ENCODE measurements around the gene SYT2. TPM values are rescaled to one million over a fixed set of nuclear protein-coding genes. Genes with fewer than 3 reads are reported as not detected.

SYT2 gene
- total RNA-seq, 1 donor from 2014 or later = 0.26 TPM

DNA sequence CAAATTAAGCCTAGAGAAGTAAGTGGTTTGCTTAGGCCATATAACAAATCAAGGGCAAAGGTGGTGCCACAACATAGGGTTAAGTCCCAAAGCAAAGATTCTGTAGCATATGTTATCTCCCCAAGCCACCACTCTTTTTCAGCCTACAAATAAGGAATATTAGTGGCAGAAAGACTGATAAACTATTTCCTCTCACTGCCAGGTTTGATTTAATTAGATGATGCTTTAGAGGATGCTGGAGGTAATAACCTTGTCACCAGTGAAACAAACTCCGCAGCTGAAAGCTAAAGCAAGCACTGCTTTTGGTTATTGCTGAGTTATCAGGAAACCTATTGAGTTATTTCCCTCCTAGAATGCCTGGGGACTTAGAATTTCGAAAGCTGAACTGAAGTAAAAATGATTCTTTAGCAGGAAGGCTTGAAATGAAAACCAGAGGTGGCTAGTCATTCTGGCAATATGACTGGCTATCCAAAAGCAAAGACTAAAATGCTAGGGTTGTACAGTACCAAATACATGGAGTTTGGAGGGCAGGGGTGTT lies 145.2 kb downstream of the SYT2 start:
- H3K27ac ChIP-seq = no peak overlapping the region
- no peaks in the 10 kb centered on the region for H3K9me3 ChIP-seq (ENCODE audit: low read depth)
- no peak overlapping the region for H2AFZ ChIP-seq (replicated peaks)
- no peak overlapping the region for H3K27ac Mint-ChIP-seq
- H4K20me1 ChIP-seq (ENCODE audit: low read depth) = no peaks in the 10 kb centered on the region
- H3F3A ChIP-seq (ENCODE audit: low read depth) = no peaks in the 10 kb centered on the region
- H3K4me2 ChIP-seq = no peak overlapping the region
- no peaks in the 10 kb centered on the region for H3K36me3 ChIP-seq
- peaks cover 16% of the 10 kb centered on the region for H3K4me1 Mint-ChIP-seq
- no peaks in the 10 kb centered on the region for H3K9me3 Mint-ChIP-seq
- DNase-seq (ENCODE audit: low spot score) = no peak
- H3K27me3 Mint-ChIP-seq (ENCODE audit: insufficient read depth, low read depth) = no peaks in the 10 kb centered on the region
- no peak overlapping the region for H3K9ac ChIP-seq
- H3K36me3 Mint-ChIP-seq = peaks cover 4% of the 10 kb centered on the region
- H3K27me3 ChIP-seq = no peaks in the 10 kb centered on the region
- no peaks in the 10 kb centered on the region for H3K79me2 ChIP-seq (ENCODE audit: low read depth)
- peaks cover 37% of the 10 kb centered on the region for H3K4me1 ChIP-seq
- no peak for TF ChIP-seq EZH2phosphoT487 (IDR thresholded peaks at IDR 0.05)
- TF ChIP-seq EZH2 (IDR thresholded peaks at IDR 0.05) = no peak
- TF ChIP-seq, protein P1, sequence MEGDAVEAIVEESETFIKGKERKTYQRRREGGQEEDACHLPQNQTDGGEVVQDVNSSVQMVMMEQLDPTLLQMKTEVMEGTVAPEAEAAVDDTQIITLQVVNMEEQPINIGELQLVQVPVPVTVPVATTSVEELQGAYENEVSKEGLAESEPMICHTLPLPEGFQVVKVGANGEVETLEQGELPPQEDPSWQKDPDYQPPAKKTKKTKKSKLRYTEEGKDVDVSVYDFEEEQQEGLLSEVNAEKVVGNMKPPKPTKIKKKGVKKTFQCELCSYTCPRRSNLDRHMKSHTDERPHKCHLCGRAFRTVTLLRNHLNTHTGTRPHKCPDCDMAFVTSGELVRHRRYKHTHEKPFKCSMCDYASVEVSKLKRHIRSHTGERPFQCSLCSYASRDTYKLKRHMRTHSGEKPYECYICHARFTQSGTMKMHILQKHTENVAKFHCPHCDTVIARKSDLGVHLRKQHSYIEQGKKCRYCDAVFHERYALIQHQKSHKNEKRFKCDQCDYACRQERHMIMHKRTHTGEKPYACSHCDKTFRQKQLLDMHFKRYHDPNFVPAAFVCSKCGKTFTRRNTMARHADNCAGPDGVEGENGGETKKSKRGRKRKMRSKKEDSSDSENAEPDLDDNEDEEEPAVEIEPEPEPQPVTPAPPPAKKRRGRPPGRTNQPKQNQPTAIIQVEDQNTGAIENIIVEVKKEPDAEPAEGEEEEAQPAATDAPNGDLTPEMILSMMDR (IDR thresholded peaks at IDR 0.05) = no peak
- H3K4me3 ChIP-seq = no peak overlapping the region
- no peak overlapping the region for H3K4me3 Mint-ChIP-seq

DNA sequence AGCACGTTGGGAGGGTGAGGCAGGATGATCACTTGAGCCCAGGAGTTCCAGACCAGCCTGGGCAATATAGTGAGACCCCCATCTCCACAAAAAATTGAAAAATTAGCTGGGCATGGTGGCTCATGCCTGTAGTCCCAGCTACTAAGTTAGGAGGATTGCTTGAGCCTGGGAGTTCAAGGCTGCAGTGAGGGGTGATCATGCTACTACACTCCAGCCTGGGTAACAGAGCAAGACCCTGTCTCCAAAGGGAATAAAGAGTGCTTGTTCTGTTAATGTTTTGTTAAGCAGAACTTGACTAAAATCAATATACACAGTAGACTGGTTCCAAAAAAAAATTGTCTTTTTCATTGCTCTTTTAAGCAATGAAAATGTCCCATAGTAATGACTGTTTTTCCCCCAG lies 146.4 kb downstream of the SYT2 start:
- H3K27ac Mint-ChIP-seq = no peak overlapping the region

DNA sequence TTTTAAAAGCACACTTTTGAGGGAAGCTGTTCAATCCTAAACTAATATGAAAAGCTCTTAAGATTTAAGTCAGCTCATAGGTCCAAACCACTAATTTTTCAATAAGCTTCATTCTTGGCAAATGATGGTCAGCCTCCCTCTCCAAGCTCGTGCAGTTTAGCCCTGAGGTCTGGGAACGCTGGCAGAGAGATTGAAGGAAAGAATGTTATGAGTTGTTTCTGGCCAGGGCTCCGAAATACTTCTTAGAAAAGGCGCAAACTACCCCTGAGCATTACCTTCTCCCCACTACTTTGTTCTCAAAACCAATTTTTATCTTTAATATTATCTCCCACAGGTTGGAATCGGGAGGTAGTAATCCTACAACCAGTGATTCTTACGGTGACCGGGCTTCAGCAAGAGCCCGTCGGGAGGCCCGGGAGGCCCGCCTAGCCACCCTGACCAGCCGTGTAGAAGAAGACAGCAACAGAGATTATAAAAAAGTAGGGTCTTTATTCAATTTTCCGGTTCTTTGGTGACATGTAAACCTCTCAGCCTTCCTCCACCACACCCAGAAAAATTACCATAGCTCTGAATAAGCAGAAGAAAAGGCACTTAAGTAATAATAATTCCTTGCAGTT lies 147.7 kb downstream of the SYT2 start:
- Mint-ChIP-seq H3K9me3 (no peaks in the 10 kb centered on the region), H3K4me1 (peaks cover 9% of the 10 kb centered on the region), H3K4me3 (no peak overlapping the region), H3K36me3 (no peaks in the 10 kb centered on the region), H3K27me3 (ENCODE audit: insufficient read depth, low read depth) (no peaks in the 10 kb centered on the region), H3K27ac (no peak overlapping the region)
- no peak overlapping the region for H3K27ac ChIP-seq
- H3K36me3 ChIP-seq = no peaks in the 10 kb centered on the region
- no peaks in the 10 kb centered on the region for H3K9me3 ChIP-seq (ENCODE audit: low read depth)
- no peaks in the 10 kb centered on the region for H3F3A ChIP-seq (ENCODE audit: low read depth)
- no peaks in the 10 kb centered on the region for H3K79me2 ChIP-seq (ENCODE audit: low read depth)
- no peak for DNase-seq (ENCODE audit: low spot score)
- H2AFZ ChIP-seq (replicated peaks) = no peak overlapping the region
- H3K9ac ChIP-seq = no peak overlapping the region
- H3K4me1 ChIP-seq = peaks cover 27% of the 10 kb centered on the region
- H3K4me3 ChIP-seq = no peak overlapping the region
- no peaks in the 10 kb centered on the region for H4K20me1 ChIP-seq (ENCODE audit: low read depth)
- no peaks in the 10 kb centered on the region for H3K27me3 ChIP-seq
- peak overlapping the region; percentile 45 for H3K4me2 ChIP-seq
- TF ChIP-seq, protein P1 (IDR thresholded peaks at IDR 0.05) = no peak
- TF ChIP-seq EZH2 (IDR thresholded peaks at IDR 0.05) = no peak
- no peak for TF ChIP-seq EZH2phosphoT487 (IDR thresholded peaks at IDR 0.05)

More for the DNA sequence above, 146.4 kb downstream of the SYT2 start:
- Histone ChIP-seq H3K9ac (no peak overlapping the region), H3K9me3 (ENCODE audit: low read depth) (no peaks in the 10 kb centered on the region), H3K27me3 (no peaks in the 10 kb centered on the region), H3K4me2 (no peak overlapping the region), H3K36me3 (no peaks in the 10 kb centered on the region), H3F3A (ENCODE audit: low read depth) (no peaks in the 10 kb centered on the region), H3K4me1 (peaks cover 37% of the 10 kb centered on the region), H3K79me2 (ENCODE audit: low read depth) (no peaks in the 10 kb centered on the region), H4K20me1 (ENCODE audit: low read depth) (no peaks in the 10 kb centered on the region), H3K4me3 (no peak overlapping the region), H2AFZ (replicated peaks) (no peak overlapping the region), H3K27ac (no peak overlapping the region)
- no peak for TF ChIP-seq EZH2phosphoT487 (IDR thresholded peaks at IDR 0.05)
- TF ChIP-seq, protein P1 (IDR thresholded peaks at IDR 0.05) = no peak
- no peak for TF ChIP-seq EZH2 (IDR thresholded peaks at IDR 0.05)
- peaks cover 15% of the 10 kb centered on the region for H3K4me1 Mint-ChIP-seq
- H3K27me3 Mint-ChIP-seq (ENCODE audit: insufficient read depth, low read depth) = no peaks in the 10 kb centered on the region
- peaks cover 2% of the 10 kb centered on the region for H3K36me3 Mint-ChIP-seq
- DNase-seq (ENCODE audit: low spot score) = no peak
- no peak overlapping the region for H3K4me3 Mint-ChIP-seq
- no peaks in the 10 kb centered on the region for H3K9me3 Mint-ChIP-seq
